Measurements from ENCODE around the gene GPI. TPM values are rescaled to one million over a fixed set of nuclear protein-coding genes. Genes with fewer than 3 reads are reported as not detected.

Gene GPI
- total RNA-seq, 2 donors from 2014 or later = 106 to 188 TPM

- WGBS = 93% methylated on average over 4 of the region's 4 CpGs
- H3K36me3 ChIP-seq = no peaks in the 10 kb centered on the region
- no peak for DNase-seq (ENCODE audit: low spot score)
- intact Hi-C loops (cut with DNase I) = no loop called here
- H3K4me3 ChIP-seq = no peak overlapping the region
- H3K27ac ChIP-seq = no peak overlapping the region
- H3K4me1 ChIP-seq (replicated peaks) = peaks cover 4% of the 10 kb centered on the region
- TF ChIP-seq CTCF (IDR thresholded peaks at IDR 0.05) (no peak), POLR2AphosphoS5 (IDR thresholded peaks at IDR 0.05) (no peak), POLR2A (IDR thresholded peaks at IDR 0.05) (no peak)
- no peaks in the 10 kb centered on the region for H3K27me3 ChIP-seq (replicated peaks; ENCODE audit: insufficient read depth)
- H3K9me3 ChIP-seq = no peaks in the 10 kb centered on the region
These were observed 8.1 kb upstream of the GPI start for GRCh38 chr19:34356875-34357274.

- Histone ChIP-seq H3K27me3 (replicated peaks; ENCODE audit: insufficient read depth) (no peaks in the 10 kb centered on the region), H3K4me3 (no peak overlapping the region), H3K9me3 (no peaks in the 10 kb centered on the region), H3K4me1 (replicated peaks) (peaks cover 4% of the 10 kb centered on the region), H3K27ac (no peak overlapping the region), H3K36me3 (no peaks in the 10 kb centered on the region)
- DNase-seq (ENCODE audit: low spot score) = no peak
- intact Hi-C loops (cut with DNase I) = no loop called here
- TF ChIP-seq POLR2AphosphoS5 (IDR thresholded peaks at IDR 0.05) (no peak), POLR2A (IDR thresholded peaks at IDR 0.05) (no peak), CTCF (IDR thresholded peaks at IDR 0.05) (no peak)
- WGBS = 99% methylated on average over 4 of the region's 4 CpGs
These were observed 7.6 kb upstream of the GPI start for GRCh38 chr19:34357431-34357830.

- WGBS = 4% methylated on average over 61 of the region's 61 CpGs
- intact Hi-C loops (cut with DNase I) = no loop called here
- no peaks in the 10 kb centered on the region for H3K9me3 ChIP-seq
- peak; percentile 93 for DNase-seq (ENCODE audit: low spot score)
- H3K4me1 ChIP-seq (replicated peaks) = peaks cover 4% of the 10 kb centered on the region
- peak; percentile 96 for TF ChIP-seq POLR2AphosphoS5 (IDR thresholded peaks at IDR 0.05)
- peak; percentile 50 for TF ChIP-seq POLR2A (IDR thresholded peaks at IDR 0.05)
- TF ChIP-seq CTCF (IDR thresholded peaks at IDR 0.05) = peak in 3 of 4 experiments; percentile 65 to 75 (median 66)
- peak overlapping the region; percentile 76 to 87 for H3K27ac ChIP-seq
- no peaks in the 10 kb centered on the region for H3K36me3 ChIP-seq
- peak overlapping the region; percentile 31 to 32 for H3K4me3 ChIP-seq
- no peaks in the 10 kb centered on the region for H3K27me3 ChIP-seq (replicated peaks; ENCODE audit: insufficient read depth)
These were observed 5.6 kb upstream of the GPI start for GRCh38 chr19:34359140-34359953.

- Histone ChIP-seq H3K36me3 (no peaks in the 10 kb centered on the region), H3K9me3 (no peaks in the 10 kb centered on the region), H3K27me3 (replicated peaks; ENCODE audit: insufficient read depth) (no peaks in the 10 kb centered on the region), H3K4me3 (peak overlapping the region in 1 of 2 donors; percentile 31), H3K4me1 (replicated peaks) (peaks cover 4% of the 10 kb centered on the region), H3K27ac (peak overlapping the region; percentile 76 to 87)
- WGBS = 71% methylated on average over 7 of the region's 7 CpGs
- no peak for DNase-seq (ENCODE audit: low spot score)
- intact Hi-C loops (cut with DNase I) = no loop called here
- TF ChIP-seq CTCF (IDR thresholded peaks at IDR 0.05) (no peak), POLR2AphosphoS5 (IDR thresholded peaks at IDR 0.05) (no peak), POLR2A (IDR thresholded peaks at IDR 0.05) (no peak)
These were observed 5.1 kb upstream of the GPI start for GRCh38 chr19:34359954-34360315.
